SH-SY5Y (cell line): ENCODE data around the gene KCNAB1.

ENCODE experiments used
- GATA2 ChIP-seq: IDR thresholded peaks from 2 replicates; pipeline ENCODE4 v1.6.1; 2011; ENCODE audit warnings: mild to moderate bottlenecking, low read depth, low read length
- GATA3 ChIP-seq: IDR thresholded peaks from 2 replicates; pipeline ENCODE4 v1.6.1; 2011; ENCODE audit warnings: low read depth, mild to moderate bottlenecking, low read length, moderate library complexity

DNA sequence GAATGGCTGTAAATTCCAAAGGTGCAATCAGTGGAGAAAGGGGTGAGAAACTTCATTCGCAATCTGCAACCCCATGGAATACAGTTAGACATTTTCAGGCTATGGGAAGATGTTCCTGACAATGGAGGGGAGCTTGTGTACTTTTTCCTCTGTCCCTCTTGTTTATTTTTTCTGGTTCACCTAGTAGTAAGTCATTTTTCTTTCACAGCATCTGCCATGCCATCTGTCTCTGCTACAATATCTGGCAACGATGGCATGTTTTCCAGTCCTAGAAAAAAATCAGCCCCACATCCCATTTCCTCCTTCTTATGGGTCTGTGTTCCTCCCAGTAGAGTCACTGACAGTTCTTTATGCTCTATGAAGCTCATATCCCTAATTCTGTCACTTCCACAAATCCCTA is 358.5 kb downstream of the KCNAB1 start:
- TF ChIP-seq GATA3 (no peak), GATA2 (no peak)
